OCI-M2 (cell line): Measurements from ENCODE around the gene UBAC1.

Experiments used
- DNase-seq: peaks from one replicate; lab custom pipeline; 2025; ENCODE audit not compliant: unreplicated experiment; lab: John Stamatoyannopoulos, UW

The UBAC1 gene

GRCh38 chr9:135961277-135961715, at the start of gene UBAC1:
Gene UBAC1, minus strand, starts transcription at chr9:135961373. Its CDS starts 211 bp downstream, at chr9:135961162.
- peak; percentile 48 for DNase-seq

GRCh38 chr9:136010615-136011361, 49.6 kb upstream of the UBAC1 start:
- DNase-seq = no peak

- no peak for DNase-seq
These were observed 49.0 kb upstream of the UBAC1 start for GRCh38 chr9:136010176-136010575.

- DNase-seq = no peak
These were observed 48.3 kb upstream of the UBAC1 start for GRCh38 chr9:136009516-136009915.

- no peak for DNase-seq
These were observed 47.5 kb upstream of the UBAC1 start for GRCh38 chr9:136008693-136008997.

- no peak for DNase-seq
These were observed 46.9 kb upstream of the UBAC1 start for GRCh38 chr9:136007934-136008692.

GRCh38 chr9:136007276-136007933, 46.2 kb upstream of the UBAC1 start:
- no peak for DNase-seq

GRCh38 chr9:136006169-136006568, 45.0 kb upstream of the UBAC1 start:
- no peak for DNase-seq

GRCh38 chr9:136004712-136005111, 43.5 kb upstream of the UBAC1 start:
- no peak for DNase-seq

- no peak for DNase-seq
These were observed 43.0 kb upstream of the UBAC1 start for GRCh38 chr9:136004219-136004618.

- DNase-seq = no peak
These were observed 42.4 kb upstream of the UBAC1 start for GRCh38 chr9:136003411-136004218.

- no peak for DNase-seq
These were observed 41.7 kb upstream of the UBAC1 start for GRCh38 chr9:136002881-136003280.

- no peak for DNase-seq
These were observed 41.0 kb upstream of the UBAC1 start for GRCh38 chr9:136002215-136002614.

GRCh38 chr9:136001231-136001630, 40.1 kb upstream of the UBAC1 start:
- no peak for DNase-seq

GRCh38 chr9:135998410-135999071, 37.4 kb upstream of the UBAC1 start:
- DNase-seq = no peak

GRCh38 chr9:135998016-135998380, 36.8 kb upstream of the UBAC1 start:
- DNase-seq = no peak

- DNase-seq = no peak
These were observed 36.2 kb upstream of the UBAC1 start for GRCh38 chr9:135997090-135998015.

- DNase-seq = no peak
These were observed 34.6 kb upstream of the UBAC1 start for GRCh38 chr9:135995816-135996215.

- DNase-seq = no peak
These were observed 33.5 kb upstream of the UBAC1 start for GRCh38 chr9:135994501-135995192.
